ENCODE measurements around the gene RNF130. TPM values are rescaled to one million over a fixed set of nuclear protein-coding genes. Genes with fewer than 3 reads are reported as not detected.

RNF130 gene
- total and polyA plus RNA-seq, 9 of the 15 experiments (the other 6 are each of a cell fraction or from before 2014, with no cell fraction given) = 5.8 to 39.4 (median 27.1) TPM

GRCh38 chr5:180071531-180072255, at the start of gene RNF130 (continued):
- TF ChIP-seq CTCFL (IDR thresholded peaks at IDR 0.05; ENCODE audit: borderline replicate concordance, insufficient read depth, low read depth, low read length, poor library complexity, severe bottlenecking) (no peak), PTTG1 (tag; IDR thresholded peaks at IDR 0.05; ENCODE audit: low read depth) (no peak), HMGN3 (IDR thresholded peaks at IDR 0.05; ENCODE audit: borderline replicate concordance, extremely low read depth, insufficient read length, low read depth, low read length) (peak; percentile 65), SIN3B (IDR thresholded peaks at IDR 0.05; ENCODE audit: low read depth) (no peak), KDM4B (IDR thresholded peaks at IDR 0.05; ENCODE audit: borderline replicate concordance in 2 of 2, low read depth in 1 of 2) (no peak), NFE2L1 (tag; IDR thresholded peaks at IDR 0.05; ENCODE audit: borderline replicate concordance, low read depth) (no peak), ZNF444 (CRISPR knock-in tag; IDR thresholded peaks at IDR 0.05) (peak; percentile 70), RB1 (IDR thresholded peaks at IDR 0.05; ENCODE audit: low read depth) (peak; percentile 91), NCOR1 (IDR thresholded peaks at IDR 0.05) (no peak), FOXJ3 (CRISPR knock-in tag; IDR thresholded peaks at IDR 0.05) (no peak), KAT7 (CRISPR knock-in tag; IDR thresholded peaks at IDR 0.05; ENCODE audit: borderline replicate concordance) (peak; percentile 89; the same call in 1 of the 2 replicates), PTRF (tag; IDR thresholded peaks at IDR 0.05) (no peak), TAF9B (IDR thresholded peaks at IDR 0.05; ENCODE audit: partially characterized antibody) (no peak), NR2C2 (CRISPR knock-in tag; IDR thresholded peaks at IDR 0.05) (peak; percentile 68), NR2C2 (tag; IDR thresholded peaks at IDR 0.05) (peak; percentile 76), E4F1 (CRISPR knock-in tag; IDR thresholded peaks at IDR 0.05; ENCODE audit: borderline replicate concordance) (no peak), GABPA (tag; conservative IDR thresholded peaks at IDR 0.05; ENCODE audit: low read depth) (peak; percentile 75), NFXL1 (CRISPR knock-in tag; IDR thresholded peaks at IDR 0.05) (no peak; the same call in 1 of the 2 replicates), ZFP91 (CRISPR knock-in tag; IDR thresholded peaks at IDR 0.05) (0 out of 2 replicates have a peak, but pooled peaks have one; percentile 32), ETV1 (tag; conservative IDR thresholded peaks at IDR 0.05; ENCODE audit: low read depth) (no peak)
